Natural killer cell (primary cell): Measurements from ENCODE around the gene CLEC18B. TPM values are rescaled to one million over a fixed set of nuclear protein-coding genes. Genes with fewer than 3 reads are reported as not detected.
A peak's percentile ranks its signal among the peaks of the same experiment; 100 is the strongest.
"Not testable (repeated sequence)": the region's sequence is repeated elsewhere in the genome, so short reads cannot be mapped to it uniquely, and the experiment has no call there.

ENCODE experiments used
- ATAC-seq, 3 donors: fragments of 150-1000 bp in 2 of 3; fragments of 200-7000 bp in 1 of 3; cut with Tn5 transposase; 1 replicate in 1 of 3; 2 replicates in 2 of 3; pipeline ENCODE4 v1.10.0; 2021; ENCODE audit warnings: mild to moderate bottlenecking in 2 of 3, moderate library complexity in 2 of 3
- DNase-seq, 2 donors: peaks; one replicate each; pipeline versions ENCODE4 v3.0.0 to v3.0.0-alpha.2; 2013 to 2021; ENCODE audit warnings: mixed read lengths in 1 of 2
- H3K27ac ChIP-seq: one replicate; pipeline ENCODE4 v1.5.1; 2013; ENCODE audit warnings: mild to moderate bottlenecking, low read length
- H3K27me3 ChIP-seq: one replicate; pipeline ENCODE4 v1.6.1; 2013; ENCODE audit warnings: low read length; ENCODE audit not compliant: control insufficient read depth, insufficient read depth
- H3K36me3 ChIP-seq: one replicate; pipeline ENCODE4 v1.6.1; 2013; ENCODE audit warnings: low read length; ENCODE audit not compliant: control insufficient read depth, insufficient read depth
- H3K4me1 ChIP-seq: one replicate; pipeline ENCODE4 v1.6.1; 2013; ENCODE audit warnings: low read length; ENCODE audit not compliant: control insufficient read depth, insufficient read depth
- H3K4me3 ChIP-seq: one replicate; pipeline ENCODE4 v1.5.1; 2013; ENCODE audit warnings: low read length
- H3K9me3 ChIP-seq: one replicate; pipeline ENCODE4 v1.6.1; 2013; ENCODE audit warnings: low read length; ENCODE audit not compliant: control insufficient read depth, insufficient read depth
- H3K27ac Mint-ChIP-seq, 2 donors: one replicate each; pipeline ENCODE4 v1.8.0; 2022; ENCODE audit warnings: mild to moderate bottlenecking in 2 of 2, mixed read lengths in 2 of 2, moderate library complexity in 1 of 2
- H3K27me3 Mint-ChIP-seq, 2 donors: one replicate each; pipeline ENCODE4 v1.8.0; 2022; ENCODE audit warnings: low read depth in 2 of 2, mixed read lengths in 2 of 2
- H3K36me3 Mint-ChIP-seq: one replicate; pipeline ENCODE4 v1.8.0; 2022; ENCODE audit warnings: mixed read lengths
- H3K4me1 Mint-ChIP-seq, 2 donors: one replicate each; pipeline ENCODE4 v1.8.0; 2022; ENCODE audit warnings: mixed read lengths in 2 of 2
- H3K4me3 Mint-ChIP-seq: one replicate; pipeline ENCODE4 v1.8.0; 2022; ENCODE audit warnings: mild to moderate bottlenecking, moderate library complexity, mixed read lengths
- H3K9me3 Mint-ChIP-seq, 2 donors: one replicate each; pipeline ENCODE4 v1.8.0; 2022; ENCODE audit warnings: mixed read lengths in 2 of 2
- WGBS: methylation state at CpG from one replicate; pipeline ENCODE4 v1.1.7; 2013; ENCODE audit warnings: missing lambda C conversion rate; ENCODE audit not compliant: insufficient coverage; 5-methylcytosine and 5-hydroxymethylcytosine counted together
- intact Hi-C: fragments of 100-400 bp; cut with micrococcal nuclease; formaldehyde crosslinking; loops from one replicate; pipeline ENCODE4 v1.14.2; 2022
- total RNA-seq, 4 donors: library from RNA; stranded (reverse); fragments of 120-200 nt in 1 of 4; gene quantifications; one replicate each; pipeline versions ENCODE4 v1.2.3 to v1.2.4, GENCODE V29; 2013 to 2022

The CLEC18B gene
- total RNA-seq, 3 donors from 2014 or later (not counting 1 experiment from before 2014, with no cell fraction given), result 0.24 to 1.8 (median 0.30) TPM

GRCh38 chr16:74368002-74368911, 53.0 kb downstream of the CLEC18B start:
- Mint-ChIP-seq H3K4me3 (peak overlapping the region; percentile 94), H3K27ac (peak overlapping the region; percentile 88 to 95), H3K4me1 (peaks cover 12 to 23% of the 10 kb centered on the region in 2 donors)
- WGBS, result under 1% methylated on average over 66 of the region's 81 CpGs
- not testable (repeated sequence) for H3K9me3 Mint-ChIP-seq, H3K9me3 ChIP-seq, H3K27me3 Mint-ChIP-seq, H3K36me3 ChIP-seq, H3K36me3 Mint-ChIP-seq, H3K27me3 ChIP-seq
- peak overlapping the region; percentile 80 for H3K27ac ChIP-seq
- peak; percentile 99 to 100 for DNase-seq
- H3K4me1 ChIP-seq, result peaks cover 18% of the 10 kb centered on the region
- ATAC-seq, result peak; percentile 90 to 98 (median 95)
- intact Hi-C loops, result loop anchor here (1.0 kb wide), 1 partner anchor 72 kb away; the partner anchor contains the start of gene PSMD7
- H3K4me3 ChIP-seq, result peak overlapping the region; percentile 68

GRCh38 chr16:74367469-74368001, 53.7 kb downstream of the CLEC18B start:
- H3K4me1 Mint-ChIP-seq, result peaks cover 12 to 23% of the 10 kb centered on the region in 2 donors
- H3K9me3 ChIP-seq, H3K27me3 Mint-ChIP-seq, H3K9me3 Mint-ChIP-seq, H3K27me3 ChIP-seq, H3K36me3 Mint-ChIP-seq: not testable (repeated sequence)
- intact Hi-C loops, result loop anchor here (1.0 kb wide), 1 partner anchor 71 kb away; the partner anchor contains the start of gene PSMD7
- Histone ChIP-seq H3K4me3 (peak overlapping the region; percentile 68), H3K36me3 (peaks cover 10% of the 10 kb centered on the region), H3K27ac (peak overlapping the region; percentile 80), H3K4me1 (peaks cover 18% of the 10 kb centered on the region)
- DNase-seq (peak in 1 of 2 donors; percentile 60), ATAC-seq (peak in 2 of 3 donors; percentile 43)
- WGBS, result under 1% methylated on average over 33 of the region's 35 CpGs
- peak overlapping the region; percentile 88 to 95 for H3K27ac Mint-ChIP-seq
- H3K4me3 Mint-ChIP-seq, result peak overlapping the region; percentile 94

- H3K27ac Mint-ChIP-seq, H3K27me3 Mint-ChIP-seq, H3K27ac ChIP-seq, H3K9me3 Mint-ChIP-seq, H3K4me3 Mint-ChIP-seq, H3K36me3 Mint-ChIP-seq, DNase-seq, intact Hi-C loops, H3K4me1 ChIP-seq, H3K4me3 ChIP-seq, H3K27me3 ChIP-seq, H3K9me3 ChIP-seq: not testable (repeated sequence)
- peaks cover 9 to 13% of the 10 kb centered on the region in 2 donors for H3K4me1 Mint-ChIP-seq
- WGBS, result 89% methylated on average over 7 of the region's 15 CpGs
- ATAC-seq, result peak in 2 of 3 donors; percentile 14 to 21
- H3K36me3 ChIP-seq, result peaks cover 19% of the 10 kb centered on the region
These were observed 59.4 kb downstream of the CLEC18B start for GRCh38 chr16:74361646-74362610.

Other genes starting within 250 kb of the CLEC18B start
- 10 to 100 TPM; 81.0 to 89.2 (median 81.7) TPM for gene PSMD7, start 124.7 kb downstream of the CLEC18B start, total RNA-seq
- 10 to 100 TPM; 10.4 to 15.3 (median 12.2) TPM for gene NPIPB15, start 45.2 kb downstream of the CLEC18B start, total RNA-seq
- 100 to 1,000 TPM; 184 to 225 (median 188) TPM for gene GLG1, start 185.6 kb upstream of the CLEC18B start, total RNA-seq
- gene RFWD3, start 245.4 kb upstream of the CLEC18B start, total RNA-seq, result 10 to 100 TPM; 41.1 to 53.4 (median 47.5) TPM